Sigmoid colon (tissue), 3 donors: ENCODE data around the gene PRKCA.

Experiments
- POLR2A ChIP-seq, 2 donors: fragments of 450-650 bp; IDR thresholded peaks; one replicate each; pipeline ENCODE4 v1.6.1; 2016; ENCODE audit warnings: antibody characterized with exemption in 2 of 2, mild to moderate bottlenecking in 2 of 2, moderate library complexity in 2 of 2
- TF ChIP-seq, protein P1 (sequence below), 4 experiments: fragments of 450-650 bp in 3 of 4; fragments of 200-600 bp in 1 of 4; IDR thresholded peaks; one replicate each; pipeline ENCODE4 v1.5.1; 2016 to 2019; ENCODE audit warnings: antibody characterized with exemption in 4 of 4, mild to moderate bottlenecking in 3 of 4, moderate library complexity in 2 of 4

DNA sequence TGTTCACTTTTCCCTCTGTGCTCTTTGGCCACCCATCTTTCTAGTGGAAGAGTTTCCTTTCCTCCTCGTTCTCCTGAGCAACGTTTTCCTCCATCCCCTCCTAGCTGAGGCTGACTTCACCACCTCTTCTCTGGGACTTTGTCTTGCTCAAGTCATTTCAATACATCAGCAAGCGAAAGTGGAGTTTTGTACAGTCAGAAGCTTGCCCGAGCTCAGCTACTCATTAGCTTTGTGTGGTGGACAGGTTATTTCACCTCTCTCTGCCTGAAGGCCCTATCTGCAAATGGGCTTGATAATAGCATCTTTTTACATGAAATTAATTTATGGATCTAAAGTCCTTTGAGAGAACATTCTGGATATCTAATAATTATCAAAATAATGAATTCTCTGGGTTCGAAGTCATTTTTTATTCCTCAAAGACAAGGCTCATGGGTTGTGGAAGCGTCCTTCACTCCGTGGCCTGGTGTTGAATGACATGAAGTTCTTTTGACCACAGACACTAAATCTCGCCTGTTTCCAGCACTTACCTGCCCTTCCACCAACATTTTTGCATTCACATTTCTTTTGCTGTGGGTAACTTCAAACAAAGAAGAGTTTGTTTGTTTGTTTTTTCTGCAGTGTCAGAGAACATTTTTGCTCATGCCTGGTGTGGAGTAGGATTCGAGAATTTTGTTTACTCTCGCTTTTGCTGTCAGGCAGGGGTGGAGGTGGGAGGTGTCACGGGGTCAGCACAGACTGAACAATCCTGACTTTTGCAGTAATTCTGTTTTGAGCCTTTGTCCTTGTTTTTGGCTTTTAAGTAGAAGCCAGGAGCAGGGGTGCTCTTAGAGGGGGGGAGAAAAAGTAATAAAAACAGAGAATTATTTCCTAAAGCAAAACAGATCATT lies 377.5 kb downstream of the PRKCA start:
- no peak for TF ChIP-seq POLR2A (IDR thresholded peaks at IDR 0.05)
- TF ChIP-seq, protein P1, sequence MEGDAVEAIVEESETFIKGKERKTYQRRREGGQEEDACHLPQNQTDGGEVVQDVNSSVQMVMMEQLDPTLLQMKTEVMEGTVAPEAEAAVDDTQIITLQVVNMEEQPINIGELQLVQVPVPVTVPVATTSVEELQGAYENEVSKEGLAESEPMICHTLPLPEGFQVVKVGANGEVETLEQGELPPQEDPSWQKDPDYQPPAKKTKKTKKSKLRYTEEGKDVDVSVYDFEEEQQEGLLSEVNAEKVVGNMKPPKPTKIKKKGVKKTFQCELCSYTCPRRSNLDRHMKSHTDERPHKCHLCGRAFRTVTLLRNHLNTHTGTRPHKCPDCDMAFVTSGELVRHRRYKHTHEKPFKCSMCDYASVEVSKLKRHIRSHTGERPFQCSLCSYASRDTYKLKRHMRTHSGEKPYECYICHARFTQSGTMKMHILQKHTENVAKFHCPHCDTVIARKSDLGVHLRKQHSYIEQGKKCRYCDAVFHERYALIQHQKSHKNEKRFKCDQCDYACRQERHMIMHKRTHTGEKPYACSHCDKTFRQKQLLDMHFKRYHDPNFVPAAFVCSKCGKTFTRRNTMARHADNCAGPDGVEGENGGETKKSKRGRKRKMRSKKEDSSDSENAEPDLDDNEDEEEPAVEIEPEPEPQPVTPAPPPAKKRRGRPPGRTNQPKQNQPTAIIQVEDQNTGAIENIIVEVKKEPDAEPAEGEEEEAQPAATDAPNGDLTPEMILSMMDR (IDR thresholded peaks at IDR 0.05): no peak
